ENCODE results near the gene RAD51AP2.
"Not testable (repeated sequence)": the region's sequence is repeated elsewhere in the genome, so short reads cannot be mapped to it uniquely, and the experiment has no call there.

DNA sequence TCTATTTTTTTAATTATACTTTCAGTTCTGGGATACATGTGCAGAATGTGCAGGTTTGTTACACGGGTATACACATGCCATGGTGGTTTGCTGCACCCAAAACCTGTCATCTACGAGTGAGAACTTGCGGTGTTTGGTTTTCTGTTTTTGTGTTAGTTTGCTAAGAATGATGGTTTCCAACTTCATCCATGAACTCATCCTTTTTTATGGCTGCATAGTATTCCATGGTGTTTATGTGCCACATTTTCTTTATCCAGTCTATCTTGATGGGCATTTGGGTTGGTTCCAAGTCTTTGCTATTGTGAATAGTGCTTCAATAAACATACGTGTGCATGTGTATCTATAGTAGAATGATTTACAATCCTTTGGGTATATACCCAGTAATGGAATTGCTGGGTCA, 29.6 kb downstream of the RAD51AP2 start:
- TF ChIP-seq, protein P1, sequence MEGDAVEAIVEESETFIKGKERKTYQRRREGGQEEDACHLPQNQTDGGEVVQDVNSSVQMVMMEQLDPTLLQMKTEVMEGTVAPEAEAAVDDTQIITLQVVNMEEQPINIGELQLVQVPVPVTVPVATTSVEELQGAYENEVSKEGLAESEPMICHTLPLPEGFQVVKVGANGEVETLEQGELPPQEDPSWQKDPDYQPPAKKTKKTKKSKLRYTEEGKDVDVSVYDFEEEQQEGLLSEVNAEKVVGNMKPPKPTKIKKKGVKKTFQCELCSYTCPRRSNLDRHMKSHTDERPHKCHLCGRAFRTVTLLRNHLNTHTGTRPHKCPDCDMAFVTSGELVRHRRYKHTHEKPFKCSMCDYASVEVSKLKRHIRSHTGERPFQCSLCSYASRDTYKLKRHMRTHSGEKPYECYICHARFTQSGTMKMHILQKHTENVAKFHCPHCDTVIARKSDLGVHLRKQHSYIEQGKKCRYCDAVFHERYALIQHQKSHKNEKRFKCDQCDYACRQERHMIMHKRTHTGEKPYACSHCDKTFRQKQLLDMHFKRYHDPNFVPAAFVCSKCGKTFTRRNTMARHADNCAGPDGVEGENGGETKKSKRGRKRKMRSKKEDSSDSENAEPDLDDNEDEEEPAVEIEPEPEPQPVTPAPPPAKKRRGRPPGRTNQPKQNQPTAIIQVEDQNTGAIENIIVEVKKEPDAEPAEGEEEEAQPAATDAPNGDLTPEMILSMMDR (IDR thresholded peaks at IDR 0.05; ENCODE audit: low read length), result not testable (repeated sequence)
- not testable (repeated sequence) for TF ChIP-seq EZH2 (IDR thresholded peaks at IDR 0.05; ENCODE audit: borderline replicate concordance, low read length)
